HG02840 (cell line): ENCODE measurements around the gene DPF3.
"Not testable (repeated sequence)": the region's sequence is repeated elsewhere in the genome, so short reads cannot be mapped to it uniquely, and the experiment has no call there.

Experiments
- ATAC-seq: cut with Tn5 transposase; IDR thresholded peaks from one replicate; pipeline ENCODE4 v1.9.1; 2021; ENCODE audit warnings: mild to moderate bottlenecking, moderate library complexity, moderate number of reproducible peaks; ENCODE audit not compliant: unreplicated experiment, low FRiP score

Gene DPF3

GRCh38 chr14:72882047-72882446 is 11.9 kb downstream of the DPF3 start:
- no peak for ATAC-seq

- no peak for ATAC-seq
These were observed 12.4 kb downstream of the DPF3 start for GRCh38 chr14:72881543-72881942.

DNA sequence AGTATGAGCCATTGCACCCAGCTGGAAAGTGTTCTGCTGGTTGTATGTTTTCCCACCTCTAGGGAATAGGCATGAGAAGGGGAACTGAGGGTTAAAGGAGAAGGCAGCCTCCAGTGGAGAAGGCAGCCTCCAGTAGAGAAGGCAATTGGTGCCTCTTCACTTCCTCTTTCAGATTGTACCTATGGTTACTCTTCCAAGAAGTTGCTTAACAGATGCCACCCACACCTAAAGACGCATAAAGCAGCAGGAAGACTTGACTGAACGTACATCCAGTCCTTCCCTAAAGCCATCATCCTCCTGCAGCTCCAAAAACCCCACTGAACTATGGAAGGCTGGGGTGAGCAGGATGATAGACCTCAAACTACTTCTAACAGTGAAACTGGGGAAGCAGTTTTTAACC is 13.1 kb downstream of the DPF3 start:
- no peak for ATAC-seq

DNA sequence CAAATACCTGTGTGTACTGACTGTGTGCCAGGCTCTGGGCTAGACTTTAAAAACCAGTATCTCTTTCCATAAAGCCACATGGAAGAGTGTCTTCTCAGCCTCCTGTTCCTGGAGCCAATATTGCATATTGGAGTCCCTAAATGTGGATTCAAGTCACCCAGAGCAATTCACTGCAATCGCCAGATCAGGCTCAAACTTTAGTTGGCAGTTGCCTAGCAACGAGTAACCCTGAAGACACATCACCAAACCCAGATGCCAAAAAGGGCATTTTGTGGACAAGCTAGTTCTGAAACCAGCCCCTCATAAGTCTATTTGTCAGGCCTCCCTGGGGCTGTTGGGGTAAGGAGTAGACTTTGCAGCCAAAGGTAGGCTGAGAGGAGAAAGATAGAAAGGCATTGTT is 13.7 kb downstream of the DPF3 start:
- no peak for ATAC-seq

DNA sequence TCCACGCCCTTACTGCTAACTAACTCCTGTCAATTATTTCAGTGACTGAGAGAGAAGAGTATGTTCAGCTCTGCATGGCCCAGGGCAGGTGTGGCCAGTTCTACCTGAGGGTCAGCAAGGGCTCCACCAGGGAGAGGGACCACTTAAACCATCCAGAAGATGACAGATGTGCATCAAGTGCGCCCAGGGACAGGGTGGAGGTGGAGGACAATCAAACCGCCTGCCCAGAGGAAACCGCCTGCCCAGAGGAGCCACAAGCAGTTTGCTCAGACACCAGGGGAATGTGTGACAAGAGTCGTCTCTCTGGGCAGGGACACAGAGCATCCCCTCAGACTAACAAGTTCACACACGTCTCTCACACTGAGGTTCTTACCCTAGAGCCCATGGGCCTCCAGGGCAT is 14.5 kb downstream of the DPF3 start:
- no peak for ATAC-seq

DNA sequence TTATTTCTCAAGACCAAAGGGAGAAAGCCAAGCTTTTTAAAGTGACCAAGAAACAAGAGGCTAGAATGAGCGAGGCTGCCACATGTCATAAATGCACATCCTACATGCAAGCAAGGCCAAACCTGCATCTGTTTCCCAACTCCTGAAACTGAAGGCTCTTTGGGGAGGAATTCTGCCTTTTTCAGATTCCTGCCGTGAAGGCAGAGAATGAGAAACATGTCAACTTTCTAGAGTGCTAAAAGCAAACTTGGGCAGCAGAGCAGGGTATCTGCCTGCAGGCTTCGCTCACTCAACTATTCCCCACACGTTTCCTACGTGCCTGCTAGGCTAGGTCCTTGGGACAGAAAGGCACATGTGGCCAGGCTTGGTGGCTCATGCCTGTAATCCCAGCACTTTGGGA is 15.2 kb downstream of the DPF3 start:
- no peak for ATAC-seq

GRCh38 chr14:72876710-72877063 is 17.2 kb downstream of the DPF3 start:
- ATAC-seq, result no peak

DNA sequence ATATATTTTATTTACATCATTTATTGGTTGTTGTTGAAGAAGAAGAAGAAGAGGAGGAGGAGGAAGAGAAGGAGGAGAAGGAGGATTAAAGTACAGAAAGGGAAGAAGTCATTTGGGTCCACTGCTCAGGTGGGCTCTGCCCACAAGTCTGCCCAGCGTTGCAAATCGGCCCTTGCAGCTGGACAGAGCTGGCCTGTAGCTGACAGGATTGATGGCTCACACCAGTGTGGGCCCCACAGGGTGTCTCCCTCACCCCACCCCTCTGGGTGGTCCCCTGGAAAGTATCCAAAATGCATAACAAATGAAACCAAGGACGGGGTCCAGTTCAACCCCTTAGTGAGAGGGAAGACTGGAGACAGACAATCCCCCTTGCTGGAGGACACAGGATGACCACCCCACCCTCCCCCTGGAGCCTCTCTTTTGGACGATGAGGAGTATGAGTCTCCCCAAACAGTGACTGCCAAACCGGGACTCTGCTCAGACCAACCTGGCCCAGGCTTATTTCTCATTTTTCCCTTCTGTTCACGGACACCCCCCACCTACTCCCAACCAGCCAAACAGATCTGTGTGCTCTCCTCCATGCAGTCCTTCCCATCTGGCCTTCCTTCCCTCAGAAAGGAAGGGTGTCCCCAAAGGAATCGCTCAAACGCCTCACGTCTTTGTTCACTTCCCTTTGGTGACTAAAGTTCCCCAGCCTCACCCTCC is 17.7 kb downstream of the DPF3 start:
- no peak for ATAC-seq

- ATAC-seq, result not testable (repeated sequence)
These were observed 23.0 kb downstream of the DPF3 start for GRCh38 chr14:72870878-72871277.

DNA sequence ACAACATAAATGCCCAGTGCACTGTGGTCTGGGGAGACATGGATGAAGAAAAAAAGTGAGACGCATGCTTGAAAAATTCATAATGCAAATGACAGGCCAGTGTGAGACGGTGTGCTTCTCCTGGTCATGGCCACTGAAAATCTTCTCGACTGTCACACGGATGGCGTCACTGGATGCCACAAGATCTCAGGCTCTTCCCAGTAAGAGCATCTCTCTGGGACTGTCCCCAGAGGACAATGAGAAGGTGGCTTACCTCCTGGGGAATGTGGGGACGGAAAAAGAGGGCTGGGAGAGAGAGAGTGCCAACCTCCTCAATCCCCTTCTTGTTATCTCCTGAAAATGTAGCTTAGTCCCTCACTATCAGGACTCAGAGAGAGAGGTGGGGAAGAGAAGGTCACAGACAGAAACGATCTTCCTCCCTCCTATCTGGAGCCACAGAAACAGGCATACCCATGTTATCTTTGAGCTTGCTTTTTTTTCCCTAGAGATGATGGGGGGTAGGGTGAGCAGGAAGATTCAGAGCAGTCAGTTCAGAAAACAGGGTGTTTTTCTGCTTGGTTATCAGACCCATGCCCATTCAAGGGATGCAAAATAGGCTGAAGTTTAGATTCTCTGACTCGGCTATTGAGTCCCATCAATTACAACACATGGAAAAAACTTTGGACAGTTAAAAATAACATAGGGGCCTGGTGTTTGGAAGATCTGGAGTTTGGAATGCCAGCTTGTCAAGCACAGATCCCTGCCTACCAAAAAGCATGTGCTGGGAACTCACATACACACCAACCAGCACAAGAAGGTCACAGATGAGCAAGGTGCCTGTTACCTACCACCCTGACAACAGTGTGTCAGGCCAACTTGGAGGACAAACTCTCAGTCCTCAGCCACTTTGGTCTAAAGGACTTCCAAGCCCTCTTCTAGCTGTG is 24.2 kb downstream of the DPF3 start:
- no peak for ATAC-seq

- no peak for ATAC-seq
These were observed 25.4 kb downstream of the DPF3 start for GRCh38 chr14:72868500-72868899.

DNA sequence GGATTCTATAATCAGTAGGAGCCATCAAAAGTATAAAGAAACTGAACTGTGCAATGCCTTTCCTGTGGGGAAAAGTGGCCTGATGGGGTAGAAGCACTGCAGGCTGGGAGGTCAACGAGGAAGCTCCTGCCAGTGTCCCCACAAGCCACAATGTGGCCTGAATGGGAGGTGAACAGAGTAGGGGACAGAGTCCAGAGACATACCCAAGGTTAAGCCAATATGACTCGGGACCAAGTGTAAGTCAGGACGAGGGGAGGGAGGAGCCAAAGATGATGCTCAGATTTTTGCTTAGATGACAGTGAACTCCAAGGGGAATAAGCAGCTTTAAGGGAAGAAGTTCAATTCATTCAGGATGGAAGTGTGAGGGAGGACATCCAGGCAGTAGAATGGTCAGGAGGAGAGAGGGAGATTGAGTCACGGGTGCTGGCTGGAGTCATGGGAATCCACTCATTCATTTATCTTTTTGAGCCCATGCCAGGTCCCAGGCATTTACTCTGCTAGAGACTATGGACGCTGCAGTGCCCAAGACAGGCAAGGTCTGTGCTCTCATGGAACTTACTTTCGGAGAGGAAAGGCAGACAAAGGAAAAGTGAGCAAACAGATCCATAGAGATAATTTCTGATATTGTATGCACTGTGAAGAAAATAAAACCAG is 29.1 kb downstream of the DPF3 start:
- ATAC-seq, result no peak

DNA sequence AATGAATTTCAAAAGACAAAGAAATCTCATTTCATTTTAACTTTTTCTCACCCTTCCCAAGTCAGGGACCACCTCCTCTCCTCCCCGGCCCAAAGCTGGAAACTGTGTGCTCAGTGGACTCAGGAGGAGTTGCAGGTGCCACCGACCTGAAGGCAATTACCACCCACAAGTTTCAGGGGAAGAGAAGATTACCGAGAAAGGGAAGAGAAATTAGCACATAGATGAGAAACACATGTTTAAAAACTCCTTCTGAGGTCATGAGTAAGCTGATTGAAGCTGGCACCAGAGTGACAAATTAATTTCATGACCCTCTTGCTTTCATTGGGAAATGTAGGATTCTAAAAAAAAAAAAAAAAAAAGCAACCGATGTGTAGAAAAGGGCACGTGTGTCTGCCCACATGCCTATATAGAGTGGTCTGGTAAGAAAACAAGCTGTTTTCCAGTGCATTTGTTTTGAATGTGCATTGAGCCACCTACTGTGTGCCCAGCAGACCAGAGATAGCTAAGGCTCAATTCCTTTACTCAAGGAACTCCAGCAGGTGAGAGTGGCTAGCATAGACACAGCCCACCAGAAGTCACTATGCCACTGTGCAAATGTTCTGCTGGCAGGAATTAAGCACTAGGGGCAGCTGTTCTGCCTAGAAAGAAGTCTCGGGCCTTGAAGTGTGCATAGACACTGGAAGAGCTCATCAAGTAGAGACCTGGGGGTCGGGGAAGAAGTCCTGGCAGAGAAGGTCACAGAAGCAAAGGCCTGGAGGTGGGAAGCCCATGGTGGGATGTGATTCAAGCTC is 30.5 kb downstream of the DPF3 start:
- no peak for ATAC-seq

- no peak for ATAC-seq
These were observed 37.2 kb downstream of the DPF3 start for GRCh38 chr14:72856530-72857266.

GRCh38 chr14:72855913-72856312 is 38.0 kb downstream of the DPF3 start:
- ATAC-seq, result no peak

GRCh38 chr14:72852194-72852593 is 41.7 kb downstream of the DPF3 start:
- no peak for ATAC-seq

DNA sequence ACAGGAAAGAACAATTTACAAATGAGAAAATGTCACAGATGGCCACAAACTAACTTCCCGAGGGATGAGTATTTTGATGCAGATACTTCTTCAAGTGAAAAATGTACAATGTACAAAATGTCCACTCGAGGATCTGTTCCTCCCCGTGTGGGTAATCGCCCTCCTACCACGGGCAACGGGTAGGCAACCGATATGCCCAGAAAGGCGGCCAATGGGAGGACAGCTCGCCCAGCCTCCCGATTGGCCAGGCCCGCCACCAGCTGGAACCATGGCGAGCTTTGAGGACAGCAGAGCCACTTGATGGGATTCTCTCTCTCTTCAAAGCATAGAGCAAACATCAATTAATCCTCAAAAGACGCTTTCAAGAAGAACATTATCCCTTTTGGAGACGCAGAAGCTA is 42.3 kb downstream of the DPF3 start:
- ATAC-seq, result no peak

GRCh38 chr14:72850360-72850759 is 43.5 kb downstream of the DPF3 start:
- no peak for ATAC-seq

GRCh38 chr14:72849222-72849621 is 44.7 kb downstream of the DPF3 start:
- no peak for ATAC-seq

- no peak for ATAC-seq
These were observed 46.2 kb downstream of the DPF3 start for GRCh38 chr14:72847721-72848120.
